ENCODE measurements around the gene CHST9. TPM values are rescaled to one million over a fixed set of nuclear protein-coding genes. Genes with fewer than 3 reads are reported as not detected.
A peak's percentile ranks its signal among the peaks of the same experiment; 100 is the strongest.

The CHST9 gene
- total RNA-seq, 1 experiment from 2014 or later, result 19.2 TPM

DNA sequence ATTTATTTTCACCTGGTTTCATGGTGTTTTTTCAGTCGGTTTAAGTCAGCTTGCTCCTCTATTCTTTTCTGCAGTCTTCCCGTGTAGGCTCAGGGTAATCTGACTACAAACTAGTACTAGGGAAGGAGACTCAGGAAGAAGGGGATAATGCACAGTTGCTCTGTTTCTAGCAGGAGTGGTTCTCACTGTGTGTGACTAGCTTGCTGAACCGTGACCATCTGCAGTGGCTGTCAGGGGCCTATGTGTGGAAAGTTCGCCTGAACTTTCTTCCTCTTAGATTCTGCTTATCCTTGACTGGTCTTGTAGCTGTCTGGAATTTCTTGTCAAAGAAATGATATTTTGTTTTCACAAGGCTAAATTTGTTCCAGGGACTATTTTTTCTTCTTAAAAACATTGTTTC is 273.3 kb downstream of the CHST9 start:
- no peak overlapping the region for H3K27ac Mint-ChIP-seq
- POLR2A ChIA-PET, result no interaction called here
- no peak overlapping the region for H3K4me3 Mint-ChIP-seq
- H3K4me1 Mint-ChIP-seq, result peaks cover 15% of the 10 kb centered on the region
- CTCF ChIA-PET, result interaction anchor here (0.9 kb wide), 1 partner anchor 94 kb away, joined by 3 read pairs; no protein-coding TSS in a partner anchor
- H3K36me3 Mint-ChIP-seq, result peaks cover 6% of the 10 kb centered on the region
- DNase-seq (ENCODE audit: low spot score), result no peak
- ATAC-seq, result peak; percentile 28; the same call in 1 of the 2 replicates
- peaks cover 10% of the 10 kb centered on the region for H3K9me3 Mint-ChIP-seq
- peaks cover 2% of the 10 kb centered on the region; the same call in 1 of the 2 replicates for H3K27me3 Mint-ChIP-seq (ENCODE audit: low read depth)
- TF ChIP-seq TEAD4 (CRISPR knock-in tag; IDR thresholded peaks at IDR 0.05) (no peak), RELA (CRISPR knock-in tag; IDR thresholded peaks at IDR 0.05; ENCODE audit: borderline replicate concordance) (no peak), CBFB (CRISPR knock-in tag; IDR thresholded peaks at IDR 0.05; ENCODE audit: low read depth) (no peak), ZNF532 (CRISPR knock-in tag; IDR thresholded peaks at IDR 0.05; ENCODE audit: borderline replicate concordance) (no peak), ZNF263 (CRISPR knock-in tag; IDR thresholded peaks at IDR 0.05; ENCODE audit: low read depth) (no peak), USF1 (CRISPR knock-in tag; IDR thresholded peaks at IDR 0.05) (no peak), ZBTB21 (CRISPR knock-in tag; IDR thresholded peaks at IDR 0.05; ENCODE audit: borderline replicate concordance) (no peak), SP1 (CRISPR knock-in tag; conservative IDR thresholded peaks at IDR 0.05) (no peak), OVOL2 (CRISPR knock-in tag; IDR thresholded peaks at IDR 0.05; ENCODE audit: borderline replicate concordance) (no peak), MLX (CRISPR knock-in tag; IDR thresholded peaks at IDR 0.05) (no peak), MAX (CRISPR knock-in tag; IDR thresholded peaks at IDR 0.05) (no peak)
- TF ChIP-seq, protein P1, sequence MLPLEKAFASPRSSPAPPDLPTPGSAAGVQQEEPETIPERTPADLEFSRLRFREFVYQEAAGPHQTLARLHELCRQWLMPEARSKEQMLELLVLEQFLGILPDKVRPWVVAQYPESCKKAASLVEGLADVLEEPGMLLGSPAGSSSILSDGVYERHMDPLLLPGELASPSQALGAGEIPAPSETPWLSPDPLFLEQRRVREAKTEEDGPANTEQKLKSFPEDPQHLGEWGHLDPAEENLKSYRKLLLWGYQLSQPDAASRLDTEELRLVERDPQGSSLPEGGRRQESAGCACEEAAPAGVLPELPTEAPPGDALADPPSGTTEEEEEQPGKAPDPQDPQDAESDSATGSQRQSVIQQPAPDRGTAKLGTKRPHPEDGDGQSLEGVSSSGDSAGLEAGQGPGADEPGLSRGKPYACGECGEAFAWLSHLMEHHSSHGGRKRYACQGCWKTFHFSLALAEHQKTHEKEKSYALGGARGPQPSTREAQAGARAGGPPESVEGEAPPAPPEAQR (CRISPR knock-in tag; IDR thresholded peaks at IDR 0.05), result no peak

GRCh38 chr18:26909599-26910290 is 275.4 kb downstream of the CHST9 start:
- Mint-ChIP-seq H3K27me3 (ENCODE audit: low read depth) (peaks cover 2% of the 10 kb centered on the region; the same call in 1 of the 2 replicates), H3K4me3 (no peak overlapping the region), H3K27ac (no peak overlapping the region), H3K9me3 (peaks cover 27% of the 10 kb centered on the region), H3K36me3 (peaks cover under 1% of the 10 kb centered on the region; the same call in 1 of the 2 replicates), H3K4me1 (peaks cover 15% of the 10 kb centered on the region)
- ChIA-PET POLR2A (no interaction called here), CTCF (no interaction called here)
- TF ChIP-seq ZNF263 (CRISPR knock-in tag; IDR thresholded peaks at IDR 0.05; ENCODE audit: low read depth) (peak; percentile 36; the same call in 1 of the 2 replicates), ATF2 (CRISPR knock-in tag; IDR thresholded peaks at IDR 0.05; ENCODE audit: borderline replicate concordance, low read depth) (no peak)
- no peak for DNase-seq (ENCODE audit: low spot score)
- peak; percentile 82 for ATAC-seq

All from WTC11 (cell line).